Myometrial cell (primary cell): ENCODE results near the gene DGKB. TPM values are rescaled to one million over a fixed set of nuclear protein-coding genes. Genes with fewer than 3 reads are reported as not detected.

Experiments
- total RNA-seq: library from RNA; depleted of rRNA; stranded (reverse); fragments of >200 nt; gene quantifications from 2 replicates; pipeline ENCODE4 v1.2.3, GENCODE V29; 2015

The DGKB gene
- under 0.01 and 0.89 TPM in 2 replicates for total RNA-seq

GRCh38 chr7:14902589-14903067 is at the start of gene DGKB:
DGKB (minus strand) TSS chr7:14902751.

